ENCODE measurements around the gene GNAZ.

The GNAZ gene

DNA sequence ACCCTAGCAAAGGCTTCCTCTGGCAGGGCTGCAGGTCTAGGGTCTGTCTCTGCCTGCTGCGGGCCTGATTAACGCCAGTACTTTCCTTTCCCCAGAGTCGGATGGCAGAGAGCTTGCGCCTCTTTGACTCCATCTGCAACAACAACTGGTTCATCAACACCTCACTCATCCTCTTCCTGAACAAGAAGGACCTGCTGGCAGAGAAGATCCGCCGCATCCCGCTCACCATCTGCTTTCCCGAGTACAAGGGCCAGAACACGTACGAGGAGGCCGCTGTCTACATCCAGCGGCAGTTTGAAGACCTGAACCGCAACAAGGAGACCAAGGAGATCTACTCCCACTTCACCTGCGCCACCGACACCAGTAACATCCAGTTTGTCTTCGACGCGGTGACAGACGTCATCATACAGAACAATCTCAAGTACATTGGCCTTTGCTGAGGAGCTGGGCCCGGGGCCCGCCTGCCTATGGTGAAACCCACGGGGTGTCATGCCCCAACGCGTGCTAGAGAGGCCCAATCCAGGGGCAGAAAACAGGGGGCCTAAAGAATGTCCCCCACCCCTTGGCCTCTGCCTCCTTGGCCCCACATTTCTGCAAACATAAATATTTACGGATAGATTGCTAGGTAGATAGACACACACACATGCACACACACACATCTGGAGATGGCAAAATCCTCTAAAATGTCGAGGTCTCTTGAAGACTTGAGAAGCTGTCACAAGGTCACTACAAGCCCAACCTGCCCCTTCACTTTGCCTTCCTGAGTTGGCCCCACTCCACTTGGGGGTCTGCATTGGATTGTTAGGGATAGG, 52.9 kb downstream of the GNAZ start:
- TF ChIP-seq, protein P1, sequence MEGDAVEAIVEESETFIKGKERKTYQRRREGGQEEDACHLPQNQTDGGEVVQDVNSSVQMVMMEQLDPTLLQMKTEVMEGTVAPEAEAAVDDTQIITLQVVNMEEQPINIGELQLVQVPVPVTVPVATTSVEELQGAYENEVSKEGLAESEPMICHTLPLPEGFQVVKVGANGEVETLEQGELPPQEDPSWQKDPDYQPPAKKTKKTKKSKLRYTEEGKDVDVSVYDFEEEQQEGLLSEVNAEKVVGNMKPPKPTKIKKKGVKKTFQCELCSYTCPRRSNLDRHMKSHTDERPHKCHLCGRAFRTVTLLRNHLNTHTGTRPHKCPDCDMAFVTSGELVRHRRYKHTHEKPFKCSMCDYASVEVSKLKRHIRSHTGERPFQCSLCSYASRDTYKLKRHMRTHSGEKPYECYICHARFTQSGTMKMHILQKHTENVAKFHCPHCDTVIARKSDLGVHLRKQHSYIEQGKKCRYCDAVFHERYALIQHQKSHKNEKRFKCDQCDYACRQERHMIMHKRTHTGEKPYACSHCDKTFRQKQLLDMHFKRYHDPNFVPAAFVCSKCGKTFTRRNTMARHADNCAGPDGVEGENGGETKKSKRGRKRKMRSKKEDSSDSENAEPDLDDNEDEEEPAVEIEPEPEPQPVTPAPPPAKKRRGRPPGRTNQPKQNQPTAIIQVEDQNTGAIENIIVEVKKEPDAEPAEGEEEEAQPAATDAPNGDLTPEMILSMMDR (IDR thresholded peaks at IDR 0.05; ENCODE audit: insufficient read depth, low read length): no peak
- TF ChIP-seq SPI1 (IDR thresholded peaks at IDR 0.05; ENCODE audit: borderline replicate concordance, low read depth) (no peak), GABPA (IDR thresholded peaks at IDR 0.05; ENCODE audit: low read depth) (no peak), POLR2AphosphoS5 (IDR thresholded peaks at IDR 0.05; ENCODE audit: low read depth) (no peak)
- TF ChIP-seq, protein P2, sequence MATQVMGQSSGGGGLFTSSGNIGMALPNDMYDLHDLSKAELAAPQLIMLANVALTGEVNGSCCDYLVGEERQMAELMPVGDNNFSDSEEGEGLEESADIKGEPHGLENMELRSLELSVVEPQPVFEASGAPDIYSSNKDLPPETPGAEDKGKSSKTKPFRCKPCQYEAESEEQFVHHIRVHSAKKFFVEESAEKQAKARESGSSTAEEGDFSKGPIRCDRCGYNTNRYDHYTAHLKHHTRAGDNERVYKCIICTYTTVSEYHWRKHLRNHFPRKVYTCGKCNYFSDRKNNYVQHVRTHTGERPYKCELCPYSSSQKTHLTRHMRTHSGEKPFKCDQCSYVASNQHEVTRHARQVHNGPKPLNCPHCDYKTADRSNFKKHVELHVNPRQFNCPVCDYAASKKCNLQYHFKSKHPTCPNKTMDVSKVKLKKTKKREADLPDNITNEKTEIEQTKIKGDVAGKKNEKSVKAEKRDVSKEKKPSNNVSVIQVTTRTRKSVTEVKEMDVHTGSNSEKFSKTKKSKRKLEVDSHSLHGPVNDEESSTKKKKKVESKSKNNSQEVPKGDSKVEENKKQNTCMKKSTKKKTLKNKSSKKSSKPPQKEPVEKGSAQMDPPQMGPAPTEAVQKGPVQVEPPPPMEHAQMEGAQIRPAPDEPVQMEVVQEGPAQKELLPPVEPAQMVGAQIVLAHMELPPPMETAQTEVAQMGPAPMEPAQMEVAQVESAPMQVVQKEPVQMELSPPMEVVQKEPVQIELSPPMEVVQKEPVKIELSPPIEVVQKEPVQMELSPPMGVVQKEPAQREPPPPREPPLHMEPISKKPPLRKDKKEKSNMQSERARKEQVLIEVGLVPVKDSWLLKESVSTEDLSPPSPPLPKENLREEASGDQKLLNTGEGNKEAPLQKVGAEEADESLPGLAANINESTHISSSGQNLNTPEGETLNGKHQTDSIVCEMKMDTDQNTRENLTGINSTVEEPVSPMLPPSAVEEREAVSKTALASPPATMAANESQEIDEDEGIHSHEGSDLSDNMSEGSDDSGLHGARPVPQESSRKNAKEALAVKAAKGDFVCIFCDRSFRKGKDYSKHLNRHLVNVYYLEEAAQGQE (IDR thresholded peaks at IDR 0.05; ENCODE audit: insufficient replicate concordance, low read depth): no peak
- DNase-seq (ENCODE audit: low read depth in 1 of 2, low spot score in 1 of 2): no peak
- H3K27ac ChIP-seq (replicated peaks): no peak overlapping the region

DNA sequence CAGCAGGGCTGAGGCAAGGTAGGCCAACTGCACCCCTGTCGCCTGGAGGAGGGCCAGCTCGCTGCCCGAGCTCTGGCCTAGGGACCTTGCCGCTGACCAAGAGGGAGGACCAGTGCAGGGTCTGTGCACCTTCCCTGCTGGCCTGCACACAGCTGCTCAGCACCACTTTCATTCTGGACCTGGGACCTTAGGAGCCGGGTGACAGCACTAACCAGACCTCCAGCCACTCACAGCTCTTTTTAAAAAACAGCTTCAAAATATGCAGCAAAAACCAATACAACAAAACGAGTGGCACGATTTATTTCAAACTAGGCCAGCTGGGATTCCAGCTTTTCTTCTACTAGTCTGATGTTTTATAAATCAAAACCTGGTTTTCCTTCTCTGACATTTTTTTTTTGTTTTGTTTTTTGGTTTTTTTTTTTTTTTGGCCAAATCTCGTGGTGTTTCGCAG, 53.5 kb downstream of the GNAZ start:
- no peak for DNase-seq (ENCODE audit: low read depth in 1 of 2, low spot score in 1 of 2)
- no peak overlapping the region for H3K4me3 ChIP-seq (replicated peaks; ENCODE audit: insufficient read depth, low read length)
- no peak overlapping the region for H3K27ac ChIP-seq (replicated peaks)
- no peaks in the 10 kb centered on the region for H3K27me3 ChIP-seq (ENCODE audit: insufficient read depth, poor library complexity, severe bottlenecking)
- no peak for TF ChIP-seq SPI1 (IDR thresholded peaks at IDR 0.05; ENCODE audit: borderline replicate concordance, low read depth)
- no peak for TF ChIP-seq GABPA (IDR thresholded peaks at IDR 0.05; ENCODE audit: low read depth)
- TF ChIP-seq, protein P2 (IDR thresholded peaks at IDR 0.05; ENCODE audit: insufficient replicate concordance, low read depth): no peak
- no peak for TF ChIP-seq POLR2AphosphoS5 (IDR thresholded peaks at IDR 0.05; ENCODE audit: low read depth)
- TF ChIP-seq, protein P1 (IDR thresholded peaks at IDR 0.05; ENCODE audit: insufficient read depth, low read length): no peak

More for the DNA sequence above, 52.9 kb downstream of the GNAZ start:
- Histone ChIP-seq H3K27me3 (ENCODE audit: insufficient read depth, poor library complexity, severe bottlenecking) (no peaks in the 10 kb centered on the region), H3K4me3 (replicated peaks; ENCODE audit: insufficient read depth, low read length) (no peak overlapping the region)

DNA sequence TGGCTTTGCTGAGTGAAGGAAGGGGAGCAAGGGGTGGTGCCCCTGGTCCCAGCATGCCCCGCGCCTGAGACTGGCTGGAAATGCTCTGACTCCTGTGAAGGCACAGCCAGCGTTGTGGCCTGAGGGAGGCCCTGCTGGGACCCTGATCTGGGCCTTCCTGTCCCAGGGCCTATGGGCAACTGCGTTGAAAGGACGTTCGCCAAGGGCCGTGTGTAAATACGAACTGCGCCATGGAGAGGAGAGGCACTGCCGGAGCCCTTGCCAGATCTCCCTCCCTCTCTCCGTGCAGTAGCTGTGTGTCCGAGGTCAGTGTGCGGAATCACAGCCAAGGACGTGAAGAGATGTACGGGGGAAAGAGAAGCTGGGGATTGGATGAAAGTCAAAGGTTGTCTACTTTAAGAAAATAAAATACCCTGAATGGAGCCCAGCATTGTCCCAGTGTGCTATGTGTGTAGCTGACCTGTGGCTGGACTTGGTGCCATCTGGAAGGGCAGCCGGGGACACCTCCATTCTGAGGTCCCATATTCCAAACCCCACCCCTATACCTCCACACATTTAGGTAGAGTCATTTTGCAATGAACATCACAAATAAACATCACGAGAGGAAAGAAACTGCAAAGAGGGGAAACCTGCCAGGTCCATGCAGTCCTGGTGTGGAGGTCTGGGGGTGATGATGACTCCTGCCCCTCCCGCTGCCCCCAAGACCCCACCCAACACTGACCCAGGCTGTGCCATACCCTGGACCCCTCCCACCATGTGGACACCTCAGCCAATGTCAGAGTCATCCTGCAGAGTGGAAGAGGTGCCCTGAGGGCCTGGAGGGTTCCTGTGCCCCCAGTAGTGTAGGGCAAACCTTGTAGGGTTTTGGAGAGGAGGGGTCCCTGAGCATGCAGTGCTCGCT, 54.5 kb downstream of the GNAZ start:
- no peak for TF ChIP-seq POLR2AphosphoS5 (IDR thresholded peaks at IDR 0.05; ENCODE audit: low read depth)
- TF ChIP-seq, protein P1 (IDR thresholded peaks at IDR 0.05; ENCODE audit: insufficient read depth, low read length): no peak
- no peaks in the 10 kb centered on the region for H3K27me3 ChIP-seq (ENCODE audit: insufficient read depth, poor library complexity, severe bottlenecking)
- no peak overlapping the region for H3K4me3 ChIP-seq (replicated peaks; ENCODE audit: insufficient read depth, low read length)
- no peak overlapping the region for H3K27ac ChIP-seq (replicated peaks)
- no peak for DNase-seq (ENCODE audit: low read depth in 1 of 2, low spot score in 1 of 2)

Measured in HL-60 (cell line).